Stromal cell of bone marrow (primary cell): ENCODE results near the gene LTBP4.
A peak's percentile ranks its signal among the peaks of the same experiment; 100 is the strongest.
"Not testable (repeated sequence)": the region's sequence is repeated elsewhere in the genome, so short reads cannot be mapped to it uniquely, and the experiment has no call there.

Source experiments
- DNase-seq: peaks from one replicate; pipeline ENCODE4 v3.0.0-alpha.2; 2012; ENCODE audit warnings: low read depth

LTBP4 gene

DNA sequence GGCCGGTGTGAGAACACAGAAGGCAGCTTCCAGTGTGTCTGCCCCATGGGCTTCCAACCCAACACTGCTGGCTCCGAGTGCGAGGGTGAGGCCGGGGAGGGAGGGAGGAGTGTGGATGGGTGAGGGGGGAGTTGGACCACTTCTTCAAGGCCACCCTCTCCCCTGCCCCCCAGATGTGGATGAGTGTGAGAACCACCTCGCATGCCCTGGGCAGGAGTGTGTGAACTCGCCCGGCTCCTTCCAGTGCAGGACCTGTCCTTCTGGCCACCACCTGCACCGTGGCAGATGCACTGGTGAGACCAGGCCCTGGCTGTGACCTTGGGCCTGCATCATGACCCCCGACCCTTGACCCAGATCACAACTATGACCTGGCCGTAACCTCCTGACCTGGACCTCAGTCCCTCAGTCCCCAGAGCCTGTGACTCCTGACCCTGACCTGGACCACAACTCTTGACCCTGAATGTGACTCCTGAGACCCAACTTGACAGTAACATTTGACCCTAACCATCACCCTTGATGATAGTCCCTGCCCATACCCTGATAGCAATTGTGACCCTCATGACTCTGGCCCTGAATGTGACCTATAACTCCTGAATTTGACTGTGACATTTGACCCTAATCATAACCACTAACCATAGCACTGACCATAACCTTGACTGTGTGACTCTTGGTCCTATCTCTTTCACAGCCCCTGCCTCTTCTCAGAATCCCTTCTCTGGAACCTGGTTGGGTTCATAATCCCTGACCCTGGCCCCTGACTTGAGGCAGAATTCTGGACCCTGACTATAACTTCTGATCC, 10.9 kb downstream of the LTBP4 start:
- no peak for DNase-seq

DNA sequence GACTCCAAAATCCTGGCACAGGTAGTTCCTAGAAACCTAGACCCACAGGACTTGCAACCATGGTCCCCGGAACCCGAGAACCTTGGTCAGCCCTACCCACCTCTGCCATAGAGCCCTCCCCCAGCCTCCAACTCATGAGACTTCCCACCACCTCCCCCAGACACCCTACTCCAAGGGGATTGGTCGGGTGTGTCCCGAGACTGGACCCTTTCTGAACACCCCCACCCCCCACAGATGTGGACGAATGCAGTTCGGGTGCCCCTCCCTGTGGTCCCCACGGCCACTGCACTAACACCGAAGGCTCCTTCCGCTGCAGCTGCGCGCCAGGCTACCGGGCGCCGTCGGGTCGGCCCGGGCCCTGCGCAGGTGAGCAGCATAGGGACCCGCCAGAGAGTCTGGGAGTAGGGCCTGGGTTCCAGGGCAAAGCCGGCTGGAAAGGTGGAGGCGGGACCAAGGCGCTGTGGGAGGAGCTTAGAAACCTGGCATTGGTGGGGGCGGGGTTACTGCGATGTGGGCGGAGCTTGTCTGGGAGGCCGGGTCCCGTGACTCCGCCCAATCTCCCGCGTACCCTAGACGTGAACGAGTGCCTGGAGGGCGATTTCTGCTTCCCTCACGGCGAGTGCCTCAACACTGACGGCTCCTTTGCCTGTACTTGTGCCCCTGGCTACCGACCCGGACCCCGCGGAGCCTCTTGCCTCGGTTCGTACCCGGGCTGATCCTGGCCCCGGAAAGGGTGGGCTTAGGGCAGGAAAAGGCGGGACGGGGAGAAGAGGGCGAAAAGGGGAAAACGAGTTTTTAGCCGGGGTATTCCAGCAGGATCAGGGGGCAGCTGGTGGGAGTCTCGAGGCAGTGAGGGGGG, 11.9 kb downstream of the LTBP4 start:
- DNase-seq = no peak

DNA sequence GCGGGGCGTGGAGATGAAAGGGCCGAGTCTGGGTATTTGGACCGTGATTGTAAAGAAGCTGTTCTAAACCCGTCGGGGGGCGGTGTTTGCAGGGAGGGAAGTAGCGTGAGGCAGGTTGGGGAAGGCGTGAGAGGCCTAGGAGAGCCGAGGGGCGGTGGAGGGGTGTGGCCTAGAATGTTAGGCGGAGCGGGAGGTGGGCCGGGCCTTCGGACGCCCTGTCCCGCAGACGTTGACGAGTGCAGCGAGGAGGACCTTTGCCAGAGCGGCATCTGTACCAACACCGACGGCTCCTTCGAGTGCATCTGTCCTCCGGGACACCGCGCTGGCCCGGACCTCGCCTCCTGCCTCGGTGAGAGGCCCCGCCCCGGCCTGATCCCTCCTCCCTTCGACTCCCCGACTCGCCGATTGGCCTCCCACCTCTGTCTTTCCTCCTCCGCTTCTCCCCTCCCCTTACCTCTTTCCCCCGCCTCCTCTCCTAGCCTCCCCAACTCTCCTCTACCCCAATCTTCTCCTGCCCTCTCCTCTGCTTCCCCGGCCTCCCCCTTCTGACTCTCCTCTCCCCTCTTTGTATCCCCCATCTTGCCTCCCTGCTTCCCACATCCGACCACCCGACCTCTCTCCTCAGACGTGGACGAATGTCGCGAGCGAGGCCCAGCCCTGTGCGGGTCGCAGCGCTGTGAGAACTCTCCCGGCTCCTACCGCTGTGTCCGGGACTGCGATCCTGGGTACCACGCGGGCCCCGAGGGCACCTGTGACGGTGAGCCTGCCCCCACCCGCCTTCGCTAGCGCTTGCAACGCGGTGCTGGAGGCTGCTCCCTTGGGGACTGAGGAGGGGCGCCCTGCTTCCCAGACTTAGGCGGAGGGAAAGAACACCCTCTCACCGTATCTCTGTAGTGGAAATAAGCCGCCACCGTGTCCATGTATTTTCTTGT, 12.8 kb downstream of the LTBP4 start:
- DNase-seq = peak; percentile 43

DNA sequence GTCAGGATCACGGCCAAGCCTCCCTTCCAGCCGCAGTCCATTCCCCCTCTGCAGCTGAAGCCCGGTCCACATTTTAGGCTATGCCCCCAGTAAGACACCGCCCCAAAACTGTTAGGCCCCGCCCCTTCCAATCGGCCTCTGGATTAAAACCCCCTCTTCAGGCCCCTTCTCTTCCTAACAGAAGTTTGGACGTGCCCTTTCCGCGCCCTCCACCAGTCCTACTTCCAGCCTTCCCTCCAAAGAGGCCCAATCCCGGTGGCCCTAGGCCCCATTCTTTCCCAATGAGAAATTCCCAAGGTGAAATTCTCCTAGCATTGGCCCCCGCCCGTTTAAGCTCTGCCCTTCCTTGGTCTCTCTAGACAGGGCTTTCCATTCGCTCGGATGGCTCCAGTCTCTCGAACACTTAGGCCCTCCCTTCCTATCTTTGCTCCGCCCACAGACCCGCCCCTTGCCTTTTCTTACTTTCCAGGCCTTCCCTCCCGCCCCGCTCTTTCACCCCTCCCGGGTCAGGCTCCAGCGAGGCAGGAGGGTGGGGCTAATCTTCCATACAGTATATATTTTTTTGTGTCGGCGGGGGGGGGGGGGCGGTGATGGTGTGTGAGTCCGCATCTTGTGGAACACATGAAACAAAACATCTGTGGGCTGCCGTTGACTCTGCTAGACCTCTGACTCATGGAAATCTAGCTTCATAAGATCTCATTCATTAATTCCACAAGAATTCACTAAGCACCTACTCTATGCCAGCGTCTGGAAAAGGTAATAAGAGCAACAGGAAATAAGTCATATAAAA, 13.6 kb downstream of the LTBP4 start:
- DNase-seq = peak; percentile 73

DNA sequence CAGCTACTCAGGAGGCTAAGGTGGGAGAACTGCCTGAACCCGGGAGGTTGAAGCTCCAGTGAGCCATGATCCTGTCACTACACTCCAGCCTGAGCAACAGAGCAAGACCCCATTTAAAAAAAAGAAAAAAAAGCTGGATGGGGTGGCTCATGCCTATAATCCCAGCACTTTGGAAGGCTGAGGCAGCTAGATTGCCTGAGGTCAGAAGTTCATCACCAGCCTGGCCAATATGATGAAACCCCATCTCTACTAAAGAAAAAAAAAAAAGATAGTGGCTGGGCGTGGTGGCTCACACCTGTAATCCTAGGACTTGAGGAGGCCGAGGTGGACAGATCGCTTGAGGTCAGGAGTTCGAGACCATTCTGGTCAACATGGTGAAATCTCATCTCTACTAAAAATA, 15.0 kb downstream of the LTBP4 start:
- no peak for DNase-seq

DNA sequence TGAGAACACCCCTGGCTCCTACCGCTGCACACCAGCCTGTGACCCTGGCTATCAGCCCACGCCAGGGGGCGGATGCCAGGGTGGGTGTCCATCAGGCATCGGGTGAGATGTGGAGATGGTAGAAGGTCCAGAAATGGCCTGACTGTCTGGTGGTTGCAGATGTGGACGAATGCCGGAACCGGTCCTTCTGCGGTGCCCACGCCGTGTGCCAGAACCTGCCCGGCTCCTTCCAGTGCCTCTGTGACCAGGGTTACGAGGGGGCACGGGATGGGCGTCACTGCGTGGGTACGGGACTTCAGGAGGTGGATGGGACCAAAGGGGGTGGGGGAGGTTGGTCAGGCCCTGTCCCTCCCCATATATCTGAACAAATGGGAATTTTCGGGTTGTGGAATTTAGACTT, 15.8 kb downstream of the LTBP4 start:
- DNase-seq = no peak

DNA sequence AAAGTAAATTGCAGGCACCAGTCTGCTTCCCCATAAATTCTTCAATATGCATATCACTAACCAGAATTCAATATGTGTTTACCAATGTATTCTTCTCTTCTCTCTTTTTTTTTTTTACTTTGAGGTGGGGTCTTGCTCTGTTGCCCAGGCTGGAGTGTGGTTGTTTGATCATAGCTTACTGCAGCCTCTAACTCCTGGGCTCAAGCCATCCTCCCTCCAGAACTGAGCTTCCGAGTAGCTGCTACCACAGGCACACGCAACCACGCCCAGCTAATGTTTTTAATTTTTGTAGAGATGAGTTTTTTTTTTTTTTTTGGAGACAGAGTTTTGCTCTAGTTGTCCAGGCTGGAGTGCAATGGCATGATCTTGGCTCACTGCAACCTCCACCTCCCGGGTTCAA, 16.8 kb downstream of the LTBP4 start:
- no peak for DNase-seq

DNA sequence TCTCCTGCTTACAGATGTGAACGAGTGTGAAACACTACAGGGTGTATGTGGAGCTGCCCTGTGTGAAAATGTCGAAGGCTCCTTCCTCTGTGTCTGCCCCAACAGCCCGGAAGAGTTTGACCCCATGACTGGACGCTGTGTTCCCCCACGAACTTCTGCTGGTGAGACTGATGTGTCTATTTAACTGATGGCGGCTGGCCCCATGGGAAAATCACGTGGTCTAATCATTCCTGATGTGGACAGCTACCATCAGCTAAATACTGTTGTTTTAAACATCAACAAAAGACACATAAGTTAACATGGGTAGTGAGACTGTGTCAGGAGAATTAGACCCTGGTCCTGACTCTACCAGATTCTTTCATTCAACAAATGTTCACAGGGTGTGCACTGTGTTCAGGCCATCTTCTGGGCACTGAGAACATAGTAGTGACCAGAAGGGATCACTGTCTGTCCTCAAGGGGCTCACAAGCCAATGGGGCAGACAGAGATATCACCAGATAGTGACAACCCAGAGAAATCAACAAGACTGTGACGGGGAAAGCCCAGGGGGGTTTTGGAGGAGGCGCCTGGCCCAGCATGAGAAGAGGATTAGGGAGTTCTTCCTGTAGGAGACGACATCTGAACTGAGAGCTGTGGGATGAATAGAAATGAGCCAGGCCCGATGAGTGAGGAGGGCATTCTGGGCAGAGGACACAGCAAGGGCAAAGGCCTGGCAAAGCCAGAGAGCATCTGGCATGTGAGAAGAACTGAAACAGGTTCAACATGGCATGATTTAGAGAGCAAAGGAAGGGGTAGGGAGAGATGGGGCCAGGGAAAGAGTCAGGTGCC, 18.4 kb downstream of the LTBP4 start:
- no peak for DNase-seq

DNA sequence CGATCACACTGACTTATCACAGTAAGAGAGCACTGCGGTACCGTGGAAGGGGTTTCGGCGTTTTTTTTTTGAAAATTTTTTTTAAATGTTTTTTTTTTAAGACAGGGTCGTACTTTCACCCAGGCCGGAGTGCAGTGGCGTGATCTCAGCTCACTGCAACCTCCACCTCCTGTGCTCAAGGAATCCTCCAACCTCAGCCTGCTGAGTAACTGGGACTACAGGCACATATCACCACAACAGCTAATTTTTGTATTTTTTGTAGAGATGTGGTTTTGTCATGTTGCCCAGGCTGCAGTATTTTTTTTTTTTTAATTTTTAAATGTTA, 19.0 kb downstream of the LTBP4 start:
- no peak for DNase-seq

DNA sequence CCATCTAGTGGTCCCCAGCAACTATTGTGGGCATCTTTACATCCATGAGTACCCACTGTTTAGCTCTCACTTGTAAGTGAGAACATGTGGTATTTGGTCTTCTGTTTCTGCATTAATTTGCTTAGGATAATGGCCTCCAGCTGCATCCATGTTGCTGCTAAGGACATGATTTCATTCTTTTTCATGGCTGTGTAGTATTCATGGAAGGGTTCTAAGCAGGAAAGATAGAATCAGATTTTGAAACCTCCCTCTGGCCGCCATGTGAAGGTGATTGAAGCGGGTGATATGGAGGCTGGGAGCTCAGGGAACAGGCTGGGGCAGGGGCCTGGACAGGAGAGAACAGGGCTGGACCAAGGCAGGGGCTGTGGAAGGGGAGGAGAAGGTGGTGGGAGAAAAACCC, 20.1 kb downstream of the LTBP4 start:
- DNase-seq = no peak

DNA sequence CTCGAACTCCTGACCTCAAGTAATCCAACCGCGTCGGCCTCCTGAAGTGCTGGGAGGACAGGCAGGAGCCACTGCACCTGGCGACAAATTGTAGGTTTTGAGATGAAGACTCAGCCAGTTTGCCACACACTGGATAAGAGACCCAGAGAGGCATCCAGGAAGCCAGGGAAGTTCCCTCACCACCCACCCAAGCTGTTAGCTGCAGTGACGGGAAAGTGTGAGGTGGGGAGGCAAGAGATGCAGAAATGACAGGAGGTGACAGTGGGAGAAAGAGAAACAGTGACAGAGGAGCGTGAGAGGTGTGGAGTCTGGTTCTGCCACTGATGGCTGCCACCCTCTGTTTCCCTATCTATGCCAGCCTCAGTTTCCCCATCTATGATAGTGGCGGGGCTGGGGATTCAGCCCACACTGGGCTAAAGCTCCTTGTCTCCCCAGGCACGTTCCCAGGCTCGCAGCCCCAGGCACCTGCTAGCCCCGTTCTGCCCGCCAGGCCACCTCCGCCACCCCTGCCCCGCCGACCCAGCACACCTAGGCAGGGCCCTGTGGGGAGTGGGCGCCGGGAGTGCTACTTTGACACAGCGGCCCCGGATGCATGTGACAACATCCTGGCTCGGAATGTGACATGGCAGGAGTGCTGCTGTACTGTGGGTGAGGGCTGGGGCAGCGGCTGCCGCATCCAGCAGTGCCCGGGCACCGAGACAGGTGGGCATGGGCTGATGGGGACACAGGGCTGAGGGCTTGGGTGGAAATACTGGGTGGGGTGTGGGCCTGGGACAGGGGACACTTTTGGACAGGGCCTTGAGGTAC, 21.0 kb downstream of the LTBP4 start:
- no peak for DNase-seq

DNA sequence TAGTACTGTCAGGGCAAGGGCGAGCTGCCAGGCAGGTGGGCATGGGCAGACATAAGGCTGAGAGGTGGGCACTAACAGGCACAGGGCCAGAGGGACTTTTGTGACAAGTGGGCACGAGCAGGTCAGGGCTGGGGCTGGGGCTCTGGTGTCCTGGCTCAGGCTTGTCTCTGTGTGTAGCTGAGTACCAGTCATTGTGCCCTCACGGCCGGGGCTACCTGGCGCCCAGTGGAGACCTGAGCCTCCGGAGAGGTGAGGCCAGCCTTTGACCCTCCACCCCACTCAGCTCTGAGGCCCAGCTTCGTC, 21.6 kb downstream of the LTBP4 start:
- DNase-seq = no peak

DNA sequence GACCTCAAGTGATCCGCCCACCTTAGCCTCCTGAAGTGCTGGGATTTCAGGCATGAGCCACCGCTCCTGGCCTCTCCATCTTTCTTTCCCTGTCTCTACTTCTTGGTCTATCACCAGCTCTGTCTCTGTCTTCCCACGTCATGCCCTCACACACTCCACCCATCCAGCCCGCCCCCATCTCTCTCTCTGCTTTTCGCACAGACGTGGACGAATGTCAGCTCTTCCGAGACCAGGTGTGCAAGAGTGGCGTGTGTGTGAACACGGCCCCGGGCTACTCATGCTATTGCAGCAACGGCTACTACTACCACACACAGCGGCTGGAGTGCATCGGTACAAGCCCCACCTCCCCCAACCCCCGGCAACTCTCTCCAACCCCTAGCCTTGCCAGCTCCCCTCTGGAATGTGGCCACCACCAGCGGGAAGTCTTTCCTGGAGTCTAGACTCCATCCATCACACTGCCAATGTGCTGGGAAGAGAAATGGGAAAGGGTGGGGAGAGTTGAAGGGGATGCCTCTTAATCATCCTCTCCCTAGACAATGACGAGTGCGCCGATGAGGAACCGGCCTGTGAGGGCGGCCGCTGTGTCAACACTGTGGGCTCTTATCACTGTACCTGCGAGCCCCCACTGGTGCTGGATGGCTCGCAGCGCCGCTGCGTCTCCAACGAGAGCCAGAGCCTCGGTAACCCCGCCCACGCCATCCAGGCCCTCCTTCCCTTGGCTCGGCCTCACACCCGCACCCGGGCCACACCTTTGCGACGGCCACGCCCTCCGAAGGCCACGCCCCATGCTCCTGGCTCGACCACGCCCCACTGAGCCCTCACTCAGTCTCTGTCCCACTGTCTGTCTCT, 22.5 kb downstream of the LTBP4 start:
- no peak for DNase-seq

DNA sequence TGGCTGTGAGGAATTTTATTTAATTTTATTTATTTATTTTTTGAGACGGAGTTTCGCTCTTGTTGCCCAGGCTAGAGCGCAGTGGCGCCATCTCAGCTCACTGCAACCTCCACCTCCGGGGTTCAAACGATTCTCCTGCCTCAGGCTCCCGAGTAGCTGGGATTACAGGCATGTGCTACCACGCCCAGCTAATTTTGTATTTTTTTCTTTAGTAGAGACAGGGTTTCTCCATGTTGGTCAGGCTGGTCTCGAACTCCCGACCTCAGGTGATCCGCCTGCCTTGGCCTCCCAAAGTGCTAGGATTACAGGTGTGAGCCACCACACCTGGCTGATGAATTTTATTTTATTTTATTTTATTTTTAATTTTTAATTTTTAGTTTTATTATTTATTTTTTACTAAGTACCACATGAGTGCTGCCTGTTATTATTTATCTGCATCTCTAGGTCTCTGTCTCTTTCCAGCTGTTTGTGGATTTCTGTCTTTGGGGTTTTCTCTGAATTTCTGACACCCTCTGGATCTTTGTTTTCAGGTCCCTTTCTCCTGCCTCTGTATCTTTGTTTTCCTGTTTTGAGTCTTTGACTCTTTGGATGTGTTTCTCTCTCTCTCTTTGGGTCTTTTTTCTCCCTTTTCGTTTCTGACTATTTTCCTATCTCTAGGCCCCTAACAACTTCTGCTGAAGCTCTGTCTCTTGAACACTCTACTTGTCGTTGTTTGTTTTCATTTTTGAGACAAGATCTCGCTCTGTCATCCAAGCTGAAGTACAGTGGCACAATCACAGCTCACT, 23.4 kb downstream of the LTBP4 start:
- not testable (repeated sequence) for DNase-seq

DNA sequence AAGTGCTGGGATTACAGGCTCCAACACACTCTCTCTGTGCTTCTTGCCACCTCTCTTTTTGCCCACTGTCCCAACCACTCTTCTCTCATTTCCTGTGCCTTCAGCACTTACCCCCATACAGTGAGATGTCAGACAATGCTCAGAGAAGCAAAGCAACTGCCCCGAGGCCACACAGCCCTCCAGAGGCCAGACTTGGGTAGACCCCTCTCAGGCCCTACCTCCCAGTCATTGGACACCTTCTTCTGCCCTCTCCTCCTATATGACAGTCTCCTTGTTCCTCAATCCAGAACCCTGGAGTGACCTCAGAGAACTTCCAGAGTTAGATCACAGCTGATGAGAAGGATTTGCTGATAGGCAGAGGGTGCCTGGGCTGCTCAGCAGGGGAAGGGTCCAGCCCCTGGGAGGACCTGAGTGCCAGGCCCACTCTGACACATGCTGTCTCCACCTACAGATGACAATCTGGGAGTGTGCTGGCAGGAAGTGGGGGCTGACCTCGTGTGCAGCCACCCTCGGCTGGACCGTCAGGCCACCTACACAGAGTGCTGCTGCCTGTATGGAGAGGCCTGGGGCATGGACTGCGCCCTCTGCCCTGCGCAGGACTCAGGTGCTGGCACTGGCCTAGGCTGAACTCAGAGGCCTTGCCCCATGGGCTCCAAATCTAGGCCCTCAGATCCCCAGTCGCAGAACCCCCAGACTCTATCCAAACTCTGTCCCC, 24.4 kb downstream of the LTBP4 start:
- no peak for DNase-seq

DNA sequence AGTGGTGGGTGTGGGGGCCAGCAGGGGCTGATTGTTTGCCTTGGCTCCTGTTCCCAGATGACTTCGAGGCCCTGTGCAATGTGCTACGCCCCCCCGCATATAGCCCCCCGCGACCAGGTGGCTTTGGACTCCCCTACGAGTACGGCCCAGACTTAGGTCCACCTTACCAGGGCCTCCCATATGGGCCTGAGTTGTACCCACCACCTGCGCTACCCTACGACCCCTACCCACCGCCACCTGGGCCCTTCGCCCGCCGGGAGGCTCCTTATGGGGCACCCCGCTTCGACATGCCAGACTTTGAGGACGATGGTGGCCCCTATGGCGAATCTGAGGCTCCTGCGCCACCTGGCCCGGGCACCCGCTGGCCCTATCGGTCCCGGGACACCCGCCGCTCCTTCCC, 25.7 kb downstream of the LTBP4 start:
- DNase-seq = no peak

DNA sequence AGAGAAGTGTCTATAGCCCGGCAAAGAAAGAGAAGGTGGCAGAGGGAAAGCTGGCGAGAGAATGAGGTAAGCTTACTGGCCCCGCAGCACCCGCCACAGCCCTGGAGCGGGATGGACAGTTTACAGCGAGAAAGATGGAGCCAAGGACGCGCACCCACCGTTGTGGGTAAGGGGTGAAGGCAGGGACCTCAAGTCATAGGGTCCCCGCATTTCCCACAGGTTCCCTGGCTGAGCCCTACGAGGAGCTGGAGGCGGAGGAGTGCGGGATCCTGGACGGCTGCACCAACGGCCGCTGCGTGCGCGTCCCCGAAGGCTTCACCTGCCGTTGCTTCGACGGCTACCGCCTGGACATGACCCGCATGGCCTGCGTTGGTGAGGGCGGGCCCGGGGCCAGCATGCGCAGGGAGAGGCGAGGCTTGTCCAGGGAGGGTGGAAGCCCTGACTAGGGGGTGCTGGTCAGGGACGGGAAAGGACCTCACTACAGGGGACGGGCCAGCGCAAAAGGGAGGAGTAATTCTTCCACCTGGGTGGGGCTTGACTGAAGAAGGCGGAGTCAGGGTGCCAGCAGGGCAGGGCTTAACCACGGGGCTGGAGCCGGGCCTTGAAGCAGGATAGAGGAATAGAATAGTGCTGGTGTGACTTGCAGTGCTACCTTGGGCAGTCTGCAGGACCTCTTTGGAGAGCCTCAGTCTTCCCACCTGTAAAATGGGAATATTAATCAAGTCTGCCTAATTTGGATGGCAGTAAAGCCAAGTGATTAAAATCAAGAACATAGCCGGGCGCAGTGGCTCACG, 26.5 kb downstream of the LTBP4 start:
- DNase-seq = no peak
